GOT3 (cell line): ENCODE data around the gene MT1A.
"Not testable (repeated sequence)": the region's sequence is repeated elsewhere in the genome, so short reads cannot be mapped to it uniquely, and the experiment has no call there.

Source experiments
- DNase-seq: peaks from one replicate; lab custom pipeline; 2025; ENCODE audit warnings: mixed read lengths; lab: John Stamatoyannopoulos, UW

The MT1A gene

DNA sequence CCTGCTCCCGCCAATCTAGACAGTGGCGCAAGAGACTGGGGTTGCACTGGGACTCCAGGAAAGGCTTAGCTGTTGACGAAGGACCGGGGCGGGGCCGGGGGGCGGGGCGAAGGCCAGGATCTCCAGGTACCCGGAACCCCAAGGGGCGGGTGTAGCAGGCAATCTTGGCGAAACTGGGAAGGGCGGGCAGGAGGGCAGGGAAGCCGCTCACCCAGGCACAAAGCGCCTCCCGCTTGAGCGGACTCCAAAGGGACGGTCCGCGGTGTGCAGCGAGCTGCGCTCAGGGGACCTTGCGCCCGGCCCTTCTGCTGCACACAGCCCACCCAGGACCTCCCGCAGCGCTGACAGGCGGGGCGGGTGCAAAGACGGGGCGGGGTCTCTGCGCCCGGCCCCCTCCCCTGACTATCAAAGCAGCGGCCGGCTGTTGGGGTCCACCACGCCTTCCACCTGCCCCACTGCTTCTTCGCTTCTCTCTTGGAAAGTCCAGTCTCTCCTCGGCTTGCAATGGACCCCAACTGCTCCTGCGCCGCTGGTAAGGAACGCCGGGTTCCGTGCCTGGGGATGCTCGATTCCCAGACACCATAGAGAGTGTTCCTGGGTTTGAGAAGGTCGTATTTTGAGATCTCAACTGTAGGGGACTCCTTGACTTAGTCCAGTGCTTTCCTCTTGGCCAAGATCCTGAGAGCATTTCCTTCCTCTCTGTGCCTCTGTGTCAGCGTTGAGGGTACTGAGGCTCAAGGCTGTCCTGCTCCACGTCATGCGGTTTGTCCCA, 19.3 kb downstream of the MT1A start, which contains the start of gene MT1F:
MT1F (plus strand) TSS at position 405 of the 772 bp plus-strand sequence; CDS start at position 505, 100 bp downstream.
- no peak for DNase-seq

DNA sequence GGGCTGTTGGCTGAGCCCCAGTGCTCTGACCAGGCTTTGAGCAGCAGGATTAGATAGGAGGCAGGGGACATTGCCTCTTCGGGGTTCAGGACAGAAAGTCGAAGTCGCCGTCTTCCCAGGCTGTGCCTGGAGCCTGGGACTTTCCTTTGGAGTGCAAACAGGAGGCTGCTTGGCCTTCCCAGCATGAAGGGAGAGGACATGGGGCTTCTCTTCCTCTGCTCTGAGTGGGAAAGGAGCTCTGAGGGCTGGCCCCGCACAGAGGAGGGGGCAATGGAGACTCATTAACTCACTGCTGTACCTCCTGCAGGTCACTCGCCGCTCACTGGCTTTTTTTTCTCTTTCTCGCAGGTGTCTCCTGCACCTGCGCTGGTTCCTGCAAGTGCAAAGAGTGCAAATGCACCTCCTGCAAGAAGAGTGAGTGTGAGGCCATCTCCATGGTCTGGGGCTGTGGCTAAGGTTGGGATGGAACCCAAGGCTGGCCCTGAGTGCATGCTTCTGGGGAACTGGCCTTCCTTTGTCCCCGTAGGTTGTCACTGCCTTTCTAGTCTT, 19.9 kb downstream of the MT1A start:
- DNase-seq: no peak

- DNase-seq: no peak
These were observed 24.2 kb downstream of the MT1A start for GRCh38 chr16:56662357-56663354.

DNA sequence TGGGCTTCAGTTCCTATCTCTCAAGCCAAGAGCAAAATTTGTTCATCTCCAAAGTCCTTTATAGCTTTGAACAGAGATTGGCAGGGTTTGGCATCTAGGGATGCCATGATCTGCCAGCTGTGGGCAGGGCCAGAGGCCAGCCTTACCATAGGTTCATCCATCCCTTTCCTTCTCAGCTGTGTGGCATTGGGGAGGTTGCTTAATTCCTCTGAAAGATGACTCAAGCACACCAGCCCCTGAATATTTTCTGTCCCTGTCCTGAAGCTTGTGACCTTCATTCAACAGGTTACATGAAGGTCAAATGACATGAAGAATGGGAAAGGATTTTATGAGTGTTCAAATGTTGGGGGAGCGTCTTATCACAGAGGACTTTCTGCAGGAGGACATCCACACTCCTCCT, 26.0 kb downstream of the MT1A start:
- no peak for DNase-seq

DNA sequence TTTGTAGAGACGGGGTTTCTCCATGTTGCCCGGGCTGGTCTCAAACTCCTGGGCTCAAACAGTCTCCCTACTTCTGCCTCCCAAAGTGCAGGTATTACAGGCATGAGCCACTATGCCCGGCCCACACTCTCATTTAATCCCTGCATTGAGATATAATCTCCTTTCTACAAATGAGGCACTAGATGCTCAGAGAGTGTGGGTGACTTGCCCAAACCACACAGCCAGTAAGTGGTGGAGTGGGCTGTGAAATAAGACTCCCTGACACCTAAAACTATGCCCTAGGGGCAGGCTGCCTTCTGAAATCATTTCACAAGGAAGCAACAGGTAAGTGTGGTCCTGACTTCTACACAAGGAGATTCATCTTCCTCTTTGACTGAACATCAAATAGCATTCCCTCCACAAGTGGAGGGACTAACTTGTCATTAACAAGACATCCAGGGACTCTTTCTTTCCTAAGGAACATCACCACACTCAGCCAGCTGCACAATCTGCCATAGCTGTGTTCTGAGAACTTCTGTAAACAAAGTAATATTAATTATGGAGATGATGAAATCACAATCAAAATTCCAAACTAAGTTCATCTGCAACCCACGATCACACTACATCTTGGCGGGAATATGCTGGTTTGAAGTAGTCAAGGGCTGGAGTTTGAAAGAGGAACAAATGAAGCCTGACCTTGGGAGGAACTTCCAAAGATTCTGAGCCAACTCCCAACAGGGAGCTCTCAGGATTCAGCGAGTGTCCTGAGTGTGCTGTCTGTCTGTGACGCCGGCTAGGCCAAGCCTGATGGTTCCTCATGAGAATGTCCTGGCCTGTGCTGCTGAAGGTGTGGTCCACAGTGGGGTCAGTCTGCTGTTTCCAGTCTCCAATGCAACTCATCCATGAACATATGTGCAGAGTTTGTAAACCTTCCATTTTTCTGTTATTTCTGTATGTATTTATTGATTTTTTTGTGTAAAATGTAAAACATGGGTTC, 27.1 kb downstream of the MT1A start:
- not testable (repeated sequence) for DNase-seq

- DNase-seq: no peak
These were observed 29.4 kb downstream of the MT1A start, which contains the start of gene MT1G for GRCh38 chr16:56667581-56668571. MT1G (minus strand) TSS chr16:56668065; CDS start chr16:56667993, 72 bp downstream.

- DNase-seq: no peak
These were observed 30.8 kb downstream of the MT1A start, which contains the start of gene MT1H for GRCh38 chr16:56669005-56669839. MT1H (plus strand) TSS chr16:56669814; CDS start chr16:56669885, 71 bp downstream.

- no peak for DNase-seq
These were observed 31.6 kb downstream of the MT1A start for GRCh38 chr16:56669840-56670619.

DNA sequence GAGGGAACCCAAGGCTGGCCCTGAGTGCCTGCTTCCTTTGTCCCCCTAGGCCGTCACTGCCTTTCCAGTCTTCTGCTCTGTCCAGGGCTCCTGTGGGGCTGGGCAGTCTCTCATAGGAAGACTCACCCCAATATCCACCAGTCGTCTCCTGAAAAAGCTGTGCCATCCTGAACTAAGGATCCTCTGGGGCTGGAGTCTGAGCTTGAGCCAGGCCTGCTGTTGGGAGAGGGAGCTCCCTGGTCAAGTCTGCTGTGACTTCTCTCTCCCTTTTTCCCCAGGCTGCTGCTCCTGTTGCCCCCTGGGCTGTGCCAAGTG, 32.1 kb downstream of the MT1A start:
- DNase-seq: no peak

- not testable (repeated sequence) for DNase-seq
These were observed 33.2 kb downstream of the MT1A start for GRCh38 chr16:56671691-56672090.

- DNase-seq: not testable (repeated sequence)
These were observed 33.7 kb downstream of the MT1A start for GRCh38 chr16:56672171-56672570.

DNA sequence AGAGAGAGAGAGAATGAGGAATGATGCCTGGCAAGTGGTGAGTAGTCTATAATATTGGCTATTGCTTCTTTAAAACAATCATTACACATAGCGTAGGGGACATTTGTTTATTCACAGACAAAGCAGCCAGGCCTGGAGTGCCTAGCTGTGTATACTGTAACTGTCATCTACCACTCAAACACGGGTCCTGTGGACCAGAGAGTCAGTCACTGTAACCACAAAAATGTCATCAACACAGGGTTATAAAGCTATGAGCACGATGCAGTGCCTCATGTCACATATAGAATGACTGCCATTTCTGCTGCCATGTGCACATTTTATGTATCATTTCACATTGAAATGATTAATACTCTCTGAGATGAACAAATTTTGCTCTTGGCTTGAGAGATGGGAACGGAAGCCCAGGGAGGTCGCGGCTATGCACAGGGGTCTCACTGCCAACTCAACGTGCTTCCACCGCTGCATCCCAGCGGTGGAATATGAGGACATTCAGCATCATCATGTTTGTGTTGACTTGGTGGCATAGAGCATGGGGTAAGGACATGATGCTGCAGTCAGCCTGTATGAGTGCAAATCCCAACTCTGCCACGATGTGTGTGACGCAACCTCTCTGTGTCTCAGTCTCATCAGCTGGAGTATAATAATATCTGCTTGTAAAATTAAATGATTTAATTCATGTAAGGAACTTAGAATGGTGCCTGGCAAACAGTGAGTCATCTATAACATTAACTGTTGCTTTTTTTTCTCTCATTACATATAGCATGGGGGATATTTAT, 34.5 kb downstream of the MT1A start:
- DNase-seq: no peak

DNA sequence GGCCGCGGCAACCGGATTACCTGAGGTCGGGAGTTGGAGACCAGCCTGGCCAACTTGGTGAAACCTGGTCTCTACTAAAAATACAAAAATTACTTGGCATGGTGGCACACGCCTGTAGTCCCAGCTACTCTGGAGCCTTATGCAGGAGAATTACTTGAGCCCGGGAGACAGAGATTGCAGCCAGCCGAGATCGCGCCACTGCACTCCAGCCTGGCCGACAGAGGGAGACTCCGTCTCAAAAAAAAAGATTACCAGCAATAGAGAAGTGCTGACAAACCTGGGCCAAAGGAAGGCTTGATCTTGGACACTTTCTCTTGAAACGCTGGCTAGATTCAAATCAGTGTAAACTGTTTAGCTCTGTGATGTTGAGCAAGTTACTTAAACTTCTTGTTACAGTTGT, 35.5 kb downstream of the MT1A start:
- no peak for DNase-seq

GRCh38 chr16:56674570-56674969, 36.1 kb downstream of the MT1A start:
- DNase-seq: not testable (repeated sequence)

DNA sequence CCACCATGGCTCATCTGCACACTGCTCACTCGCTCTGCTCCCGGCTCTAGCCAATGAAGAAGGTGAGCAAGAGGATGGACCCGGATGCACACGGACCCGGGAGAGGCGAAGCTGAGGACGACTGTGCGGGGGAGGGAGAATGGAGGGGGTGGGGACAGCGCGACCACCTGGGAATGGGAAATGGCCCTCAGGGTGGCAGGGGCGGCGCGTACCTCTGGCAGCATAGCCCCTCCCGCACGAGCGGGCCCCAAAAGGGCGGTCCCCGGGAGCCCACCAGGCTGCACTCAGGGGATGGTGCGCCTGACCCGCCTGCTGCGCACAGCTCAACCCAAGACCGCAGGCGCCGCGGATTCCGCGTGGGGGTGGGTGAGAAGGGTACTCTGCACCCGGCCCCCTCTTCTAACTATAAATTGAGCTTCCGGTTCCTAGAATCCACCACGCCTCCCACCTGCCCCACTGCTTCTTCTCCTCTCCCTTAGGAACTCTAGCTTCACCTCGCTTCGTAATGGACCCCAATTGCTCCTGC, 37.3 kb downstream of the MT1A start:
- no peak for DNase-seq

- DNase-seq: no peak
These were observed 39.0 kb downstream of the MT1A start for GRCh38 chr16:56677474-56677873.

DNA sequence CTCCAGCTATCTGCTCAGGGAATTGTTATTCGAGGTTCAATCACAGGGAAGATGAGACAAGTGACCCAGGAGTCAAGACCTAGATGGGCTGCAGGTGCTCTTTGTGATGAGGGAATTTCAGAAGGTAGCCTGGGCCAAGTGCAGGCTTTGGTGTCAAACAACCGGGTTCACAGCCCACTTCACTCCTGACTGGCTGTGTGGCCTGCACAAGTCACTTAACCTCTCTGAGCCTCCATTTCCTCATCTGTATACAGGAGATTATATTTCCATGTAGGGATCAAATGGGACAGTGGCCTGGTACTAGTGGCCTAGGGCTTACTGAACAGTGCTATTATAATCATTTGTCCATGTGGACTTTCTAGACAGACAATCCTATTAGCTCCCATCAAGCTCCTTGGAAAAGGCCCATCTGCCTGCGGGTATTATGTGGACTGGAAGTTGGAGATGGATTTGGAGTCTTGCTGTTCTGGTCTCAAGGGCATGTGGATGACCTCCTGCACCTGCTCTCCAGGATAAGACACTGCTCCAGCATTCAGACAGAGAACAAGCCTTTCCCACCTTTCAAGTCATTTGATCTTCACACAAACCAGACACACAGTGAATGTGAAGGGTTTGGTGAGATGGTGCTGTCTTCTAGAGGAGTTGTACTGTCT, 40.7 kb downstream of the MT1A start:
- no peak for DNase-seq
